ENCODE results near the gene ZNF578.
A peak's percentile ranks its signal among the peaks of the same experiment; 100 is the strongest.
"Not testable (repeated sequence)": the region's sequence is repeated elsewhere in the genome, so short reads cannot be mapped to it uniquely, and the experiment has no call there.

The ZNF578 gene

DNA sequence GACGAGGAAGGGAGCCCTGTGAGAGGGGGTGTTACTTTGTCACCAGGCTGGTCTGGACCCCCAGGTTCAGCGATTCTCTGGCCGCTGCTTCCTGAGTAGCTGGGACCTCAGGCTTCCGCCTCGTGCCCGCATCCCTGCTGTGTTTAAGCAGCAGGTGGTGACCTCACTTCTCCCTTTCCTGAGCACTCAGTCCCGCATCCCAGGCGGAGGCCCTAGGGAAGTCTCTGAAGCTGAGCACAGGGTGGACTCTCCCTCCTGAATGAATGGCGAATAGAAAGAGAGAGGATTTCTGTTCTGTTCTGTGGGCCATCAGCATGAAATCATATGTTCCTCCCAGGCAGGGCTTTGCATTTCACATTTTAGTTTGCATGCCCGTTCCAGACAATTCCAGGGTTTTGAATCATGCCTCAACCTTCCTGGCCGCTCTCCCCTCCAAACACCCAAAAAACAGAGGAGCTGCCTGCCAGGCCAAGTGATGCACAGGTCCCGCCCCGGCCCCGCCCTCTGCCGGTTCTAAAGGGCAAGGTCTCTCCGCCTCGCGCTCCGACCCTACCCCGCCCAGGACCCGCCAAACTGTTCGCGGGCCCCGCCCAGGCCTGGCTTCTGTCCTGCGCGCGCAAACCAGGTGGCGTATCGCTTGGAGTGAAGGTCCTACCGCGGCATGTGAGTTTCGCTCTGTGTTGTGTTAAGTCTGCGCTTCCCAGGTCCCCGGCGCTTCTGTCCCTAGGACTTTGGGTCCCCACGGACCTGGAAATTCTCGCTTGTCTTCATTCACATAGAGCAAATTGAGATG, 39.0 kb downstream of the ZNF578 start:
- TF ChIP-seq SUZ12 (IDR thresholded peaks at IDR 0.05; ENCODE audit: extremely low read depth, insufficient read depth, insufficient read length) (no peak), ZNF274 (IDR thresholded peaks at IDR 0.05; ENCODE audit: low read depth, low read length) (no peak)
- Histone ChIP-seq H3K36me3 (ENCODE audit: insufficient read depth, insufficient read length, low read length) (no peaks in the 10 kb centered on the region), H3K27me3 (ENCODE audit: insufficient read depth, insufficient read length) (no peaks in the 10 kb centered on the region), H3K4me3 (ENCODE audit: insufficient read length, low read depth) (peak overlapping the region; percentile 70), H3K9me3 (ENCODE audit: insufficient read depth, low read length) (peaks cover 10% of the 10 kb centered on the region; the same call in 1 of the 2 replicates), H3K4me1 (ENCODE audit: insufficient read depth, insufficient read length) (no peaks in the 10 kb centered on the region), H3K9ac (ENCODE audit: insufficient read length, low read depth) (peak overlapping the region; percentile 90)
- peak; percentile 78 for DNase-seq (ENCODE audit: low read depth, low spot score)

- no peaks in the 10 kb centered on the region for H3K36me3 ChIP-seq (ENCODE audit: insufficient read depth, insufficient read length, low read length)
- no peaks in the 10 kb centered on the region for H3K4me1 ChIP-seq (ENCODE audit: insufficient read depth, insufficient read length)
- H3K9ac ChIP-seq (ENCODE audit: insufficient read length, low read depth): peak overlapping the region; percentile 90
- TF ChIP-seq ZNF274 (IDR thresholded peaks at IDR 0.05; ENCODE audit: low read depth, low read length): no peak
- TF ChIP-seq SUZ12 (IDR thresholded peaks at IDR 0.05; ENCODE audit: extremely low read depth, insufficient read depth, insufficient read length): no peak
- TF ChIP-seq YY1 (IDR thresholded peaks at IDR 0.05; ENCODE audit: insufficient read depth, insufficient read length): no peak
- peak overlapping the region; percentile 70 for H3K4me3 ChIP-seq (ENCODE audit: insufficient read length, low read depth)
- H3K9me3 ChIP-seq (ENCODE audit: insufficient read depth, low read length): peaks cover 4% of the 10 kb centered on the region; the same call in 1 of the 2 replicates
- DNase-seq (ENCODE audit: low read depth, low spot score): peak; percentile 50
- H3K27me3 ChIP-seq (ENCODE audit: insufficient read depth, insufficient read length): no peaks in the 10 kb centered on the region
These were observed 39.7 kb downstream of the ZNF578 start for GRCh38 chr19:52492994-52493470.

DNA sequence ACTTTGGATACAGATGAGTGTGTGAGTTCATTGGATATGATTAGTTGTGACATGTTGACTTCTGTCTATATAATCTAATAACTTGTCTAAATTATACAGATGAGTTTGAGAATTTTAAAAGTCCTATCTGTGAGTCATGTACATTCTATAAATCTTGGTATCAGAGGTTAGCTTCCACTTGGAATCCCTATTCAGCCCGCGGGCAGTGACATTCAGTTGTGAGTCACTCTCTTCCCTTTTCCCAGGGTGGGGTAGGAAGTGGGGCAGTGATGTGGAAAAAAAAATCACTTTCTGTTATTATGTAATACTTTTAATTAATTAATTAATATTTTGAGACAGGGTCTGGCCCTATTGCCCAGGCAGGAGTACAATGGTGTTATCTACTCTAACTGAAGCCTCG, 41.2 kb downstream of the ZNF578 start:
- H3K4me3 ChIP-seq (ENCODE audit: insufficient read length, low read depth): no peak overlapping the region
- H3K9me3 ChIP-seq (ENCODE audit: insufficient read depth, low read length): no peaks in the 10 kb centered on the region
- H3K9ac ChIP-seq (ENCODE audit: insufficient read length, low read depth): no peak overlapping the region
- no peak for TF ChIP-seq ZNF274 (IDR thresholded peaks at IDR 0.05; ENCODE audit: low read depth, low read length)
- TF ChIP-seq SUZ12 (IDR thresholded peaks at IDR 0.05; ENCODE audit: extremely low read depth, insufficient read depth, insufficient read length): no peak
- no peak for TF ChIP-seq YY1 (IDR thresholded peaks at IDR 0.05; ENCODE audit: insufficient read depth, insufficient read length)
- H3K36me3 ChIP-seq (ENCODE audit: insufficient read depth, insufficient read length, low read length): peaks cover 6% of the 10 kb centered on the region
- H3K4me1 ChIP-seq (ENCODE audit: insufficient read depth, insufficient read length): no peaks in the 10 kb centered on the region
- H3K27me3 ChIP-seq (ENCODE audit: insufficient read depth, insufficient read length): no peaks in the 10 kb centered on the region
- no peak for DNase-seq (ENCODE audit: low read depth, low spot score)

- no peaks in the 10 kb centered on the region for H3K9me3 ChIP-seq (ENCODE audit: insufficient read depth, low read length)
- H3K4me3 ChIP-seq (ENCODE audit: insufficient read length, low read depth): no peak overlapping the region
- H3K4me1 ChIP-seq (ENCODE audit: insufficient read depth, insufficient read length): no peaks in the 10 kb centered on the region
- peaks cover 22% of the 10 kb centered on the region for H3K36me3 ChIP-seq (ENCODE audit: insufficient read depth, insufficient read length, low read length)
- TF ChIP-seq ZNF274 (IDR thresholded peaks at IDR 0.05; ENCODE audit: low read depth, low read length): no peak
- TF ChIP-seq YY1 (IDR thresholded peaks at IDR 0.05; ENCODE audit: insufficient read depth, insufficient read length): no peak
- no peaks in the 10 kb centered on the region for H3K27me3 ChIP-seq (ENCODE audit: insufficient read depth, insufficient read length)
- DNase-seq (ENCODE audit: low read depth, low spot score): no peak
- no peak overlapping the region for H3K9ac ChIP-seq (ENCODE audit: insufficient read length, low read depth)
These were observed 45.2 kb downstream of the ZNF578 start for GRCh38 chr19:52498571-52498970.

DNA sequence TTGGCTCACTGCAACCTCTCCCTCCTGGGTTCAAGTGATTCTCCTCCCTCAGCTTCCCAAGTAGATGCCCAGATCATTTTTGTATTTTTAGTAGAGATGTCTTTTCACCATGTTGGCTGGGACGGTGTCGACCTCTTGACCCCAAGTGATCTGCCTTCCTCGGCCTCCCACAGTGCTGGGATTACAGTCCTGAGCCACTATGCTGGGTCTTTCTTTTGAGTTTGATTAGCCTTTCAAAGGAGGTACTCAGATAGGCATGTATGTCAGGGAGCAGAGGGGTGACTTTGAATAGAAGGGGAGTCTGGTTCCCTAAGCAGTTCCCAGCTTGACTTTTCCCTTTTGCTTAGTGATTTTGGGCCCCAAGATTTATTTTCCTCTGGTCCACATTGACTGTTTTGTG, 47.1 kb downstream of the ZNF578 start:
- H3K9ac ChIP-seq (ENCODE audit: insufficient read length, low read depth); H3K4me1 ChIP-seq (ENCODE audit: insufficient read depth, insufficient read length); H3K4me3 ChIP-seq (ENCODE audit: insufficient read length, low read depth); H3K9me3 ChIP-seq (ENCODE audit: insufficient read depth, low read length); H3K27me3 ChIP-seq (ENCODE audit: insufficient read depth, insufficient read length); DNase-seq (ENCODE audit: low read depth, low spot score): not testable (repeated sequence)
- peaks cover 32% of the 10 kb centered on the region for H3K36me3 ChIP-seq (ENCODE audit: insufficient read depth, insufficient read length, low read length)

DNA sequence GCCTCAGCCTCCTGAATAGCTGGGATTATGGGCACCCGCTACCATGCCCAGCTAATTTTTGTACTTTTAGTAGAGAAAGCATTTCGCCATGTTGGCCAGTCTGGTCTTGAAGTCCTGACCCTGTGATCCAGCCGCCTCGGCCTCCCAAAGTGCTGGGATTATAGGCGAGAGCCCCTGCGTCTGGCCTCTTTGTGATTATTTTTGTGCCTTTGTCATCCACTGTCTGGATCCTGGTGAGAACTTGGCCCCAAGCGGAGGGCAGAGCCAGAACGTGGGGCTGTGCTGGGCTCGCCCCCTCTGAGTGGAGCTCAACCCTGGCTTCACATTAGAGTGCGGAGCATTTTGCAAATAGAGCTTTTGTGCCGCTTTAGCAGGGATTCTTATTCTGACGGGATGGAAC, 47.6 kb downstream of the ZNF578 start:
- peaks cover 37% of the 10 kb centered on the region for H3K36me3 ChIP-seq (ENCODE audit: insufficient read depth, insufficient read length, low read length)
- not testable (repeated sequence) for DNase-seq (ENCODE audit: low read depth, low spot score); H3K9me3 ChIP-seq (ENCODE audit: insufficient read depth, low read length); H3K27me3 ChIP-seq (ENCODE audit: insufficient read depth, insufficient read length); H3K9ac ChIP-seq (ENCODE audit: insufficient read length, low read depth); H3K4me1 ChIP-seq (ENCODE audit: insufficient read depth, insufficient read length); H3K4me3 ChIP-seq (ENCODE audit: insufficient read length, low read depth)

DNA sequence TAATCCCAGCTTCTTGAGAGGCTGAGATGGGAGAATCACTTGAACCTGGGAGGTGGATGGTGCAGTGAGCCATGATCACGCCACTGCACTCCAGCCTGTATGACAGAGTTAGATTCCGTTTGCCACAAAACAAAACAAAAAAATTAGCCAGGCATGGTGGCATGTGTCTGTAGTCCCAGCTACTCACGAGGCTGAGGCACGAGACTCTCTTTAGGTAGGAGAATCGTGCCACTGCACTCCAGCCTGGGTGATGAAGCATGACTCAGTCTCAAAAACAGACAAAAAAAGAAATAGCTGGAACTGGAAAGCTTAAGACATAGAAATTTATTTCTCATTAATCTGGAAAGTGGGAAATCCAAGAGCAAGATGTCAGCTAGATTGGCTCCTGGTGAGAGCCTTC, 53.9 kb downstream of the ZNF578 start:
- Histone ChIP-seq H3K36me3 (ENCODE audit: insufficient read depth, insufficient read length, low read length) (peaks cover 63% of the 10 kb centered on the region), H3K9ac (ENCODE audit: insufficient read length, low read depth) (no peak overlapping the region), H3K4me3 (ENCODE audit: insufficient read length, low read depth) (no peak overlapping the region), H3K4me1 (ENCODE audit: insufficient read depth, insufficient read length) (no peaks in the 10 kb centered on the region), H3K27me3 (ENCODE audit: insufficient read depth, insufficient read length) (no peaks in the 10 kb centered on the region), H3K9me3 (ENCODE audit: insufficient read depth, low read length) (peaks cover 19% of the 10 kb centered on the region)
- no peak for TF ChIP-seq YY1 (IDR thresholded peaks at IDR 0.05; ENCODE audit: insufficient read depth, insufficient read length)
- no peak for TF ChIP-seq SUZ12 (IDR thresholded peaks at IDR 0.05; ENCODE audit: extremely low read depth, insufficient read depth, insufficient read length)
- no peak for TF ChIP-seq ZNF274 (IDR thresholded peaks at IDR 0.05; ENCODE audit: low read depth, low read length)
- no peak for DNase-seq (ENCODE audit: low read depth, low spot score)

DNA sequence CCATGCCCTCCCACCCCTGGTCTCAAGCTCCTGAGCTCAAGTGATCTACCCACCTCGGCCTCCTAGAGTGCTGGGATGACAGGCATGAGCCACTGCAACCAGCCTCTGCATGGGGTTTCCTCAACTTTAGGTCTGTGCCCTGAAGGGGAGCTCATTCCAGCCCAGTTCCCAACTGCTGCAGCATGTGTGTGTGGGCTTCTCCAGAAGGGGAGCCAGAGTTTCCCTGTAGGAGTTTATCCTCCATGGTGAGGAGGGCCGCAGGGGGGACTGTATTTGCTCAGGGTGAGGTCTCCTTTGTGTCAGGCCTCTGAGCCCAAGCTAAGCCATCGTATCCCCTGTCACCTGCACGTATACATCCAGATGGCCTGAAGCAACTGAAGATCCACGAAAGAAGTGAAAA, 62.8 kb downstream of the ZNF578 start:
- no peak for DNase-seq (ENCODE audit: low read depth, low spot score)
- no peaks in the 10 kb centered on the region for H3K4me1 ChIP-seq (ENCODE audit: insufficient read depth, insufficient read length)
- H3K4me3 ChIP-seq (ENCODE audit: insufficient read length, low read depth): no peak overlapping the region
- H3K9ac ChIP-seq (ENCODE audit: insufficient read length, low read depth): no peak overlapping the region
- peaks cover 9% of the 10 kb centered on the region; the same call in 1 of the 2 replicates for H3K9me3 ChIP-seq (ENCODE audit: insufficient read depth, low read length)
- H3K36me3 ChIP-seq (ENCODE audit: insufficient read depth, insufficient read length, low read length): peaks cover 34% of the 10 kb centered on the region
- TF ChIP-seq ZNF274 (IDR thresholded peaks at IDR 0.05; ENCODE audit: low read depth, low read length): no peak
- TF ChIP-seq SUZ12 (IDR thresholded peaks at IDR 0.05; ENCODE audit: extremely low read depth, insufficient read depth, insufficient read length): no peak
- TF ChIP-seq YY1 (IDR thresholded peaks at IDR 0.05; ENCODE audit: insufficient read depth, insufficient read length): no peak
- no peaks in the 10 kb centered on the region for H3K27me3 ChIP-seq (ENCODE audit: insufficient read depth, insufficient read length)

Data from NT2/D1 (cell line).